Effector memory CD4-positive, alpha-beta T cell (primary cell): ENCODE measurements around the gene NBDY.
A peak's percentile ranks its signal among the peaks of the same experiment; 100 is the strongest.
"Not testable (repeated sequence)": the region's sequence is repeated elsewhere in the genome, so short reads cannot be mapped to it uniquely, and the experiment has no call there.

Source experiments
- DNase-seq, 3 donors: peaks; one replicate each; pipeline ENCODE4 v3.0.0-alpha.2; 2020
- H3K27ac ChIP-seq: 2 replicates; pipeline ENCODE4 v1.7.0; 2013; ENCODE audit warnings: mild to moderate bottlenecking, low read length, moderate library complexity; ENCODE audit not compliant: insufficient read depth, poor library complexity, severe bottlenecking
- H3K27me3 ChIP-seq: replicated peaks from 2 replicates; pipeline ENCODE4 v1.7.0; 2013; ENCODE audit warnings: mild to moderate bottlenecking, low read length; ENCODE audit not compliant: insufficient read depth, control insufficient read depth, poor library complexity, severe bottlenecking
- H3K36me3 ChIP-seq: 2 replicates; pipeline ENCODE4 v1.7.0; 2013; ENCODE audit warnings: mild to moderate bottlenecking, low read length, moderate library complexity; ENCODE audit not compliant: control insufficient read depth, insufficient read depth
- H3K4me1 ChIP-seq: 2 replicates; pipeline ENCODE4 v1.7.0; 2013; ENCODE audit warnings: low read length, mild to moderate bottlenecking; ENCODE audit not compliant: control insufficient read depth, insufficient read depth, poor library complexity, severe bottlenecking
- H3K4me3 ChIP-seq: 2 replicates; pipeline ENCODE4 v1.7.0; 2013; ENCODE audit warnings: low read length, low read depth, mild to moderate bottlenecking; ENCODE audit not compliant: insufficient read depth, poor library complexity, severe bottlenecking
- H3K9me3 ChIP-seq: 2 replicates; pipeline ENCODE4 v1.7.0; 2013; ENCODE audit warnings: mild to moderate bottlenecking, low read length, moderate library complexity; ENCODE audit not compliant: control insufficient read depth

Gene NBDY

GRCh38 chrX:56800801-56801200 is 71.8 kb downstream of the NBDY start:
- no peaks in the 10 kb centered on the region for H3K27me3 ChIP-seq
- H3K27ac ChIP-seq, result peak overlapping the region; percentile 56
- DNase-seq, result peak; percentile 21 to 37 (median 32)
- no peaks in the 10 kb centered on the region for H3K9me3 ChIP-seq
- H3K4me3 ChIP-seq, result peak overlapping the region; percentile 2
- peaks cover 24% of the 10 kb centered on the region for H3K4me1 ChIP-seq
- no peaks in the 10 kb centered on the region for H3K36me3 ChIP-seq

GRCh38 chrX:56802428-56802827 is 73.4 kb downstream of the NBDY start:
- no peak overlapping the region for H3K27ac ChIP-seq
- no peak for DNase-seq
- H3K4me3 ChIP-seq, result no peak overlapping the region
- peaks cover 24% of the 10 kb centered on the region for H3K4me1 ChIP-seq
- no peaks in the 10 kb centered on the region for H3K27me3 ChIP-seq
- no peaks in the 10 kb centered on the region for H3K36me3 ChIP-seq
- no peaks in the 10 kb centered on the region for H3K9me3 ChIP-seq

- Histone ChIP-seq H3K9me3 (no peaks in the 10 kb centered on the region), H3K36me3 (no peaks in the 10 kb centered on the region), H3K27me3 (no peaks in the 10 kb centered on the region), H3K27ac (no peak overlapping the region), H3K4me3 (peak overlapping the region; percentile 49), H3K4me1 (peaks cover 20% of the 10 kb centered on the region)
- DNase-seq, result peak; percentile 21 to 58 (median 35)
Observed at GRCh38 chrX:56802921-56803849, 74.1 kb downstream of the NBDY start.

- Histone ChIP-seq H3K4me1 (peaks cover 16% of the 10 kb centered on the region), H3K9me3 (no peaks in the 10 kb centered on the region), H3K4me3 (no peak overlapping the region), H3K36me3 (no peaks in the 10 kb centered on the region), H3K27me3 (no peaks in the 10 kb centered on the region), H3K27ac (no peak overlapping the region)
- DNase-seq, result no peak
Observed at GRCh38 chrX:56803850-56804681, 75.0 kb downstream of the NBDY start.

- Histone ChIP-seq H3K36me3 (no peaks in the 10 kb centered on the region), H3K27ac (no peak overlapping the region), H3K4me1 (peaks cover 13% of the 10 kb centered on the region), H3K4me3 (no peak overlapping the region), H3K27me3 (no peaks in the 10 kb centered on the region), H3K9me3 (no peaks in the 10 kb centered on the region)
- no peak for DNase-seq
Observed at GRCh38 chrX:56804867-56805266, 75.8 kb downstream of the NBDY start.

- H3K4me1 ChIP-seq, result peaks cover 13% of the 10 kb centered on the region
- no peaks in the 10 kb centered on the region for H3K27me3 ChIP-seq
- H3K9me3 ChIP-seq, result no peaks in the 10 kb centered on the region
- H3K27ac ChIP-seq, result no peak overlapping the region
- no peaks in the 10 kb centered on the region for H3K36me3 ChIP-seq
- no peak for DNase-seq
- no peak overlapping the region for H3K4me3 ChIP-seq
Observed at GRCh38 chrX:56805399-56805798, 76.4 kb downstream of the NBDY start.

- not testable (repeated sequence) for H3K4me3 ChIP-seq, H3K27ac ChIP-seq, H3K36me3 ChIP-seq, DNase-seq, H3K4me1 ChIP-seq, H3K9me3 ChIP-seq, H3K27me3 ChIP-seq
Observed at GRCh38 chrX:56806176-56806575, 77.1 kb downstream of the NBDY start.

GRCh38 chrX:56811599-56811998 is 82.6 kb downstream of the NBDY start:
- no peak overlapping the region for H3K27ac ChIP-seq

GRCh38 chrX:56812515-56813105 is 83.6 kb downstream of the NBDY start:
- no peaks in the 10 kb centered on the region for H3K27me3 ChIP-seq
- H3K27ac ChIP-seq, result peak overlapping the region; percentile 62
- H3K9me3 ChIP-seq, result no peaks in the 10 kb centered on the region
- no peaks in the 10 kb centered on the region for H3K36me3 ChIP-seq
- no peak for DNase-seq
- H3K4me3 ChIP-seq, result peak overlapping the region; percentile 20
- no peaks in the 10 kb centered on the region for H3K4me1 ChIP-seq

More at GRCh38 chrX:56811599-56811998, 82.6 kb downstream of the NBDY start:
- Histone ChIP-seq H3K36me3 (no peaks in the 10 kb centered on the region), H3K9me3 (no peaks in the 10 kb centered on the region), H3K27me3 (no peaks in the 10 kb centered on the region), H3K4me3 (no peak overlapping the region), H3K4me1 (no peaks in the 10 kb centered on the region)
- DNase-seq, result no peak
